BJ (cell line): ENCODE measurements around the gene MCRS1. TPM values are rescaled to one million over a fixed set of nuclear protein-coding genes. Genes with fewer than 3 reads are reported as not detected.

ENCODE experiments used
- CTCF ChIA-PET: fragments of 350-600 bp; formaldehyde crosslinking; extraction: SDS; loops from one replicate; lab custom pipeline; 2021; ENCODE audit warnings: antibody characterized with exemption, inconsistent platforms; lab: Yijun Ruan, JAX
- POLR2A ChIA-PET: fragments of 300-600 bp; sonication (Branson Sonifier 250); formaldehyde crosslinking; extraction: SDS; loops from one replicate; lab custom pipeline; 2021; ENCODE audit warnings: antibody characterized with exemption; lab: Charles Lee
- DNase-seq: peaks from one replicate; pipeline ENCODE4 v3.0.0-alpha.2; 2011; ENCODE audit warnings: low read depth
- H3K27me3 ChIP-seq: 2 replicates; pipeline ENCODE4 v1.6.0; 2011; ENCODE audit warnings: low read length; ENCODE audit not compliant: control insufficient read depth, insufficient read depth
- H3K36me3 ChIP-seq: 2 replicates; pipeline ENCODE4 v1.5.1; 2011; ENCODE audit warnings: low read length; ENCODE audit not compliant: control insufficient read depth, insufficient read depth
- H3K4me3 ChIP-seq: 2 replicates; pipeline ENCODE4 v1.5.1; 2011; ENCODE audit warnings: low read depth, mild to moderate bottlenecking, control low read depth, low read length
- CTCF ChIP-seq: IDR thresholded peaks from 2 replicates; pipeline ENCODE4 v1.5.1; 2011; ENCODE audit warnings: low read depth, mild to moderate bottlenecking, control low read depth, inconsistent platforms, low read length, moderate library complexity; ENCODE audit not compliant: insufficient read depth
- polyA plus RNA-seq: library from polyadenylated mRNA; depleted of rRNA; stranded (reverse); fragments of >200 nt; gene quantifications from 2 replicates; pipeline ENCODE4 v1.2.3, GENCODE V29; 2011

MCRS1 gene
- polyA plus RNA-seq, 1 experiment = 96.0 TPM

GRCh38 chr12:49549735-49550692 lies 17.9 kb downstream of the MCRS1 start:
- CTCF ChIA-PET = interaction anchor here (1.6 to 5.0 kb wide), 3 partner anchors 192 to 218 kb away, joined by 4 to 18 read pairs (median 6); no protein-coding TSS in a partner anchor
- POLR2A ChIA-PET = interaction anchor here (0.6 kb wide), 1 partner anchor 10 kb away, joined by 6 read pairs; no protein-coding TSS in a partner anchor
- Histone ChIP-seq H3K36me3 (no peaks in the 10 kb centered on the region), H3K27me3 (peaks cover 36% of the 10 kb centered on the region), H3K4me3 (no peak overlapping the region)
- no peak for TF ChIP-seq CTCF
- no peak for DNase-seq

GRCh38 chr12:49548822-49549648 lies 18.9 kb downstream of the MCRS1 start:
- ChIA-PET CTCF (interaction anchor here (1.7 kb wide), 1 partner anchor 217 kb away, joined by 4 read pairs; no protein-coding TSS in a partner anchor), POLR2A (interaction anchor here (0.6 kb wide), 1 partner anchor 11 kb away, joined by 3 read pairs; no protein-coding TSS in a partner anchor)
- DNase-seq = no peak
- Histone ChIP-seq H3K4me3 (peak overlapping the region; percentile 26), H3K36me3 (no peaks in the 10 kb centered on the region), H3K27me3 (peaks cover 43% of the 10 kb centered on the region)
- TF ChIP-seq CTCF = peak; percentile 46

DNA sequence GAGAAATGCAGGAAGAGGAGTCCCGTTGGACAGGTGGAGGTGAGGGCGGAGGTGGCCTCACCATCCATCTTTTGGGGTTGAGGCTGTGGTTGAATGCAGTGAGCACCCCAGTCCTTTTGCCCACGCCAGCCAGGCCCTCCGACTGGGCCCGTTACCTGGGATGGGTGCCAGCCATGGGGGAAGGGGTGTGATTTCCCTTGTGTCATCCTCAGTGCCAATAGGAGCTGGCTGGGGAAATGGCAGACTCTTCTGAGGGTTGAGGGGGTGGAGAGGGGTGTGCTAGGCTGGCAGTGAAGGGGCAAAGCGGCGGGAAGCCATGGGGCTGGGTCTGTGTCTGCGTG lies 19.5 kb downstream of the MCRS1 start:
- ChIA-PET POLR2A (interaction anchor here (0.6 kb wide), 1 partner anchor 10 kb away, joined by 3 read pairs; no protein-coding TSS in a partner anchor), CTCF (no interaction called here)
- no peak for TF ChIP-seq CTCF
- no peak for DNase-seq
- H3K27me3 ChIP-seq = peaks cover 46% of the 10 kb centered on the region
- H3K36me3 ChIP-seq = no peaks in the 10 kb centered on the region
- no peak overlapping the region for H3K4me3 ChIP-seq

DNA sequence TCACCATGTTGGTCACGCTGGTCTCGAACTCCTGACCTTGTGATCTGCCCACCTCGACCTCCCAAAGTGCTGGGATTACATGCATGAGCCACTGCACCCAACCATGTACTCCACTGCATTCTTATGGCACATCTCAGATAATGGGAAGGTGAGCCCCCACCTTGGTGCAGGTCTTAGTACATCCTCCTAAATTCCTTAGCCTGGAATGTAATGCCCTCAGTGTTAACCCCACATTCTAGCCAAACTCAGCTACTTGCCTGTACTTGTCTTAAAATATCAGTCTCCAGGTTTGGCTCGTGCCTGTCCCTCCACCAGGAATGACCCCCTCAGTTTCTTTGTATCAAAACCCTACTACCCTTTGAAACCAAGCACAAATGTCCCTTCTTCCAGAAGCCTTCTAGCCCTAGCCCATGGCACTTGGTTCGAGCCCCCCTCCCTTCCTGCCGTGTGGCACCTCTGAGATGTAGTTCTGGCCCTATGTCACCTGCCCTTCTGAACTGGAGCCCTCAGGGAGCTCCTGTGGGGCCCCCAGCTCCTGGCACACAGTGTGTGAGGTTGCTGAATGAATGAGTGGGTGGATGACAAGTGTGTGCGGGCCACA lies 20.8 kb downstream of the MCRS1 start:
- Histone ChIP-seq H3K36me3 (no peaks in the 10 kb centered on the region), H3K27me3 (peaks cover 46% of the 10 kb centered on the region), H3K4me3 (no peak overlapping the region)
- no peak for TF ChIP-seq CTCF
- CTCF ChIA-PET = no interaction called here
- DNase-seq = no peak
- POLR2A ChIA-PET = no interaction called here
